ENCODE results near the gene SIL1.

- TF ChIP-seq CTCF (IDR thresholded peaks at IDR 0.05) (no peak), EP300 (IDR thresholded peaks at IDR 0.05) (no peak)
Observed at GRCh38 chr5:138961729-138962128, 236.4 kb downstream of the SIL1 start.
